Brain pericyte (primary cell): Measurements from ENCODE around the gene MLXIP.
"Not testable (repeated sequence)": the region's sequence is repeated elsewhere in the genome, so short reads cannot be mapped to it uniquely, and the experiment has no call there.

ENCODE experiments used
- DNase-seq: peaks from one replicate; pipeline ENCODE4 v3.0.0-alpha.2; 2012; ENCODE audit warnings: low read depth, low spot score

MLXIP gene

DNA sequence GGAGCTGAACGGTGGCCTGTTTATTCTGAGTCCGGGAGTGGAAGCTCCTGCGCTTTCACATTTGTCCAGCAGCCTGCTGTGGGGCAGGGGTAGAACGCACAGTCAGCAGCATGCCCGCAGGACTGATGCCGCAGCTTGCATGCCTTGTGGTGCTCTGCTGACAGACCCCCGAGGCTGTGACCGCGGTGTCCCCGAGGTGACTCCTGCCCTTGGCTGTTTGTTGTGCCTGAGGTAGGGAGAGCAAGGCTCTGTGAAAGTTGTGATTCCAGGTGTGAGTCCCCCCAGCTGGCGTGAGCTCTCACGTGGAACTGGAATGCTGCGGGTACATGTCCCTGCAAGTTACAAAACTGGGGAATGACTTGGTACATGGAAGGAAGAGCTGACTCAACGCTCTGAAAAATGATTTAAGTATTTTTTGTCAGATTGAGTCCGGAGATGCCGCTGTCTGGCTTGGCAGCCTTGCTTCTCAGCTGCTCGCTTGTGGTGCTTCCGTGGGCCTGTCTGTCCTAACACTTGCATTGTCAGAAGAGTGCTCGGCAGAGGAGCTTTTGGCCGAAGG is 18.1 kb downstream of the MLXIP start:
- no peak for DNase-seq

DNA sequence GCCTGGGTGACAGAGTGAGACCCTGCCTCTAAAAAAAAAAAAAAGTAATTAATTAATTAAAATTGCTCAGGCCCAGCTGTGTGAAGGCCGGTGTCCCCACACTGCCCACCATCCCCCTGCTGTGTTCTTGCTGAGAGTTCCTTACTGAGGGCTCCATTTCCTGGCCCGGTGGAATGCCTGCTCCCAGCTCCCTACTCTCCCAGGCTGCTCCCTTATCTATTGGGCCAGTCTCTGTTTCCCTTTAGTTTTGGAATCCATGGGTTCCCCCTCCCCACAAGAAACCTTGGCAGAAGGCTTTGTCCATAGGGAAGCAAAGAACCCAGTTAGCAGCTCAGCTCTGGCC is 19.0 kb downstream of the MLXIP start:
- no peak for DNase-seq

DNA sequence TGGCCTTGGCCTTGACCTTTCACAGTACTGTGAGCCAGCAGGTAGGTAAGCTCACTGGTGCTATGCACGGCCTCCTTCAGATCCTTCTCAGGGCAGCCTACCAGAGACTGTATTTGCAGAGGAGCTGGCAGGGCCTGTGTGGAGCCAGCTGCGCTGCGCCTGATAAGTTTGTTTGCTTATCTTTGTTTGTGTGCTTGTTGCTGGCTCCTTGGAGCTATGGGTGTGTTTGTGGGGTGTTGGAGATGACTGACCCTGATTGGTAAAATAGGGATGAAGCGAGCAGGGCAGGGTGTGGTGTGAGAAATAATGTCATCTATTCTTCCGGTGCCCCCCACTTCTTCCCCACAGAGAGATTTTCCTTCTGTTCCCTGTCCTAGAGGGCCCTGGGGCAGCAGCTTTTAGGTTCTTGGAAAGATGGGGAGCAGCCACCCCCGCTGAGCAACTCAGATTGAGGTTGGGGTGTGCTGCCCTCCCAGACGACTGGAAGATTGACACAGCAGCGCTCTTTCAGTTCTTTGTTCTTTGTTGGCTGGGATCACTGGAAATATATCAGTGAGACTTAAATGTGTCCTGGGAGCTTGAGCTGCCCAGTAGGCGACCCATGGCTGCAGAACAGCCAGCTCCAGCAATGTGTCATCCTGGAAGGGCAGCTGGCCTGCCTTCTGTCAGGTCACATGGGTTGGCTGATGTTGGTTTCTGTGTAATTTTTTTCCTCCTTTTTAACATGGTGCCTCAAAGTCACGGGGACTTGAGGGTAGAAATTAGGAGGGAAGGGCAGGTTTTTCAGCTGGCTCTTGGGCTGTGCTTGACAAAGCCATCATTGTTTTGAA is 19.6 kb downstream of the MLXIP start:
- no peak for DNase-seq

DNA sequence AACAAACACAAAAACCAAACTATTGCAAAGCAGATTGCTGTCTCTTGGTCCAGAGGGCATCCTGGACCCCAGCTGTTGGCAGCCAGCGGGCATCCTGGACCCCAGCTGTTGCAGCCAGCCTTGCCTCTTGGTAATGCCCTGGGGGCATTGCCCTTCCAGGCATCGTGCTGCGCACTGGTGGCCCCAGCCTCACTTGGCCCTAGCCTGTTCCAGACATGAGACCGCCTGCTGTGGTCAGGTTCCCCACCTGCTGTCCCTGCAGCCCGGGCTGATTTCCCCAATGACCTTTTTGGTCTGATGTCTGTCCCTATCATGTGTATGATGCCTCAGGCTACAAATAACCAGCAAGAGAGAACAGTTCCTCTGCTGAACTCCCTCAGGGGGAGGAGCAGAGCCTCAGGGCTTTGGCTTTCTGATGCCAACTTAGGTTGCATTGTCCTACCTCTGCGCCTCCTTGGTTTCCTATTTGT is 20.8 kb downstream of the MLXIP start:
- DNase-seq, result no peak

DNA sequence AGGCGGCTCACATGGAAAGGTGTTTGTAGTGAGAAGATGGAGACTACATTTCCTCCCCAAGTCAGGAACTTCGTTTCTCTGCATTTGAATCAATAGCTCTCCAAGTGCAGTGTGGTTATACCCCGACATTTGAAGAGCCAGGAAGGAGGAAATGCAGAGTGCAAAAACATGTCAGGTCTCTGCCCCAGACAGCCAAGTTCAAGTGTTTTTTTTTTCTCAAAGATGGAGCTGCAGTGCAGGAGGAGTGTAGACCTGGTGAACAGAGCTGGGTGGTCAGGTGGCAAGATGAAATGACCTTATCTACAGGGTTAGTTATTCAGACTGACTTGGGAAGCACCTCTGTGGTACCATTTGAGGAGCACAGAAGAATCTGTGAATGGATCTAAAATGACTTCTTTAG is 21.3 kb downstream of the MLXIP start:
- DNase-seq, result no peak

DNA sequence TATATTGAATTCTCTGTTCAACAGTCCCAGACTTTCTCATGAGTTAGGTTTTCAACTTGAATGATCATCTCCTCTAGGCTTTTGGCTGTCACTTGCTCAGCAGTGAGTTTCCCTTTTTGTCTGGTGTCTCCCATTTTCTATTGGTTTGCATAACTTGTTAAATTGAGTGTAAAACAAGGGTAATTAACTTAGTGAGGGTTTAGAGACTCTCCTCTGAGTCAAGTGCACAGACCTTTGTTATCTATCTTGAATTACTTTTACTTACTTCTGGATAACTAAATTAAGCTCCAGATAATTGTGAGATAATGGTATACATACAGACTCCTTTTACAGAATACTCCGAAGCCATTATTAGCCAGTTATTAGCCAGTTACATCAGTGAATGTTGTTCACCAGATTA is 22.0 kb downstream of the MLXIP start:
- DNase-seq, result no peak

DNA sequence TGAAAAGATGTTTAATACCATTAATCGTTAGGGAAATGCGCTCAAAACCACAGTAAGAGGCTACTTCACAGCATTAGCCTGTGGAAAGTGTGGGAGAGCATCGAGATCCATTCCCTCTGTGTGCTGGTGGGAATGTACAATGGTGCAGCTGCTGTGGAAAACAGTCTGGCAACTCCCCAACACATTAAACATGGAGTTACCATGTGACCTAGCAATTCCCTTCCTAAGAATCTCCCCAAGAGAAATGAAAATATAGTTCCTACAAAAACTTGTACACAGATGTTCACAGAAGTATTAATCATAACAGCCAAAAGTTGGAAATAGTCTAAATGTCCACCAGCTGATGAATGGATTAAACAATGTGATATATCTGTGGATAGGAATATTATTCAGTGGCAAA is 23.8 kb downstream of the MLXIP start:
- DNase-seq, result no peak

DNA sequence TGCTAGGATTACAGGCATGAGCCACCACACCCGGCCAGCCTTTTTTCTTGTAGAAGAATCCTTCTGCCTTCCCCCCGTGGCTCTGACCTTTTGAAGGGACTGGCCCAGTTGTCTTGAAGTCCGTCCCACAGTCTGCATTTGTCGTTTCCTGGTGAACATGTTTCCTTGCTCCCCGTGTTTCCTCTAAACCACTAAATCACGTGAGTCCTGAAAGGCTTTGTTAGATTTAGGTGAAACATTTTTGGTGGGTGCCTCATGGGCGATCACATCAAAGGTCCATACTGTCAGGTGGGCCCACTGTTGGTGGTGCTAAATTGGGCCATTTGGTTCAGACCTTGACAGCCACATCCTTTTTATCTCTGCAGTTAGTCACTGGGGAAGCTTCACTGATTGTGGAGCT is 26.3 kb downstream of the MLXIP start:
- no peak for DNase-seq

DNA sequence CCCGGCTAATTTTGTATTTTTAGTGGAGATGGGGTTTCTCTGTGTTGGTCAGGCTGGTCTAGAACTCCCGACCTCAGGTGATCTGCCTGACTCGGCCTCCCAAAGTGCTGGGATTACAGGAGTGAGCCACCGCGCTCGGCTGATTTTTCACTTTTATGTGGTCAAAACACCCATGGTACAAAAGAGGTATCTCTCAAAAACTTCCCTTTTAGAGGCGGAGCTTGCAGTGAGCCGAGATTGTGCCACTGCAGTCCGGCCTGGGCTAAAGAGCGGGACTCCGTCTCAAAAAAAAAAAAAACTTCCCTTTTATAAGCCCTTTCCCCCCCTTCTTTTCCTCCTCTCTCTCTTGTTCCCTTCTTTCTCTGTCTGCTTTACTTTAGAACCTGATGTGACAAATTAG is 26.9 kb downstream of the MLXIP start:
- not testable (repeated sequence) for DNase-seq

DNA sequence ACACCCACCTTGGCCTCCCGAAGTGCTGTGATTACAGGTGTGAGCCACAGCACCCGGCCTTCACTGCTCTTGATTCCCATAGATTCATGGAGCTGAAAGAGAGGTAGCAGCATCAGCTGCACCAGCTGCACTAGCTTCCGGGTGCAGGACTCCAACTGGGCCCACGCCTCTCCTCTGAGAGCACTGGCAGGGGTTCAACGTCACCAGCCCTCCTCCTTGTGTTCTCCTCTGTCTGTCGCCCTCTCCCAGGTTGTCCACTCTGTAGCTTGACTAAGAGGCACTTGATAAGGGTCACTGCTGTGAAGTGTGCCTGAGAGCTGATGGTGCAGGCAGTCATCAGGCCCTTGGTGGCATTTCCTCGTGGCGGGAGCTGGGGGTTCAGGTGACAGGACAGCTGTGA is 28.3 kb downstream of the MLXIP start:
- DNase-seq, result no peak

DNA sequence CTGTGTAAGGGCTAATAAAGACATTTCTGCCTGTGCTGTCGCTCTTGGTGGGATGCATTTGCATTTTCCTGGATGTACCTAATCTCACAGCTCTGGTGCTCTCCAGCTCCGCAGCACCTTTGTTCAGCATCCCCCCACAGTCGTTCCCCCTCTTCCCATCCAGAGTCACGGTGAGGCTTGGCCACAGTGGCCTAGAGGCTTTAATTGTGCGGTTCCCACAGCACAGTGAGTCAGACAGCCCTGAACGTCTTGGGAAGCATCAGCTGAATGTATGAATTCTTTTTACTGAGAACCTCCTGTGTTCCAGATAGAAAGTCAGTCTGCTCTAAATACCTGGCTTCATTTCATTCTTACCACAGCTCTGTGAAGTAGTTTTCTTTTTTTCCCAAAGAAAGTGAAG is 28.7 kb downstream of the MLXIP start:
- no peak for DNase-seq

DNA sequence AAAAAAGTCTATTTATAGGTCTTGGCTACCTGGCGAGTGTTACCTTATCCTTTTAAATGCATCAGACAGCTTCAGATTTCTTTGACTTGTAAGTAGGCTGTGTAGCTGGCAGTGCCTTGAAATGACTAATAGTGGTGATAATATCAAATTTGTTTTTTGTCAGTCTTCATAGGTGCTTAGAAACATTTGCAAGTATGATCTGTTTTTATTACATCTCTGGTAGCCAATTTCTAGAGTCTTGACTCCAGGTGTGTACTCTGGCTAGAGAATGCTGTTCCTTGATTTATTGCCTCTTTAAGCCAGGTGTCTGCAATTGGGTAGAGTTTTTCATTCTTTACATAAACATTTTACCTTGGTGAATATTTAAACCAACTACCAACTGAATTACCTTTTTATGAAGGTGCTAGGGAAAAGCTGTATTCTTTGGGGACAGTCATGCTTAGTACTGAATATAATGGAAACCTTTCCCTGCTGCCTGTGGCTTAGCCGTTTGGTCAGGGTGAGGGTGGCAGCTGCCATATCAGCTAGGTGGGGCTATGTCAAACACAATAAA is 32.6 kb downstream of the MLXIP start:
- no peak for DNase-seq

DNA sequence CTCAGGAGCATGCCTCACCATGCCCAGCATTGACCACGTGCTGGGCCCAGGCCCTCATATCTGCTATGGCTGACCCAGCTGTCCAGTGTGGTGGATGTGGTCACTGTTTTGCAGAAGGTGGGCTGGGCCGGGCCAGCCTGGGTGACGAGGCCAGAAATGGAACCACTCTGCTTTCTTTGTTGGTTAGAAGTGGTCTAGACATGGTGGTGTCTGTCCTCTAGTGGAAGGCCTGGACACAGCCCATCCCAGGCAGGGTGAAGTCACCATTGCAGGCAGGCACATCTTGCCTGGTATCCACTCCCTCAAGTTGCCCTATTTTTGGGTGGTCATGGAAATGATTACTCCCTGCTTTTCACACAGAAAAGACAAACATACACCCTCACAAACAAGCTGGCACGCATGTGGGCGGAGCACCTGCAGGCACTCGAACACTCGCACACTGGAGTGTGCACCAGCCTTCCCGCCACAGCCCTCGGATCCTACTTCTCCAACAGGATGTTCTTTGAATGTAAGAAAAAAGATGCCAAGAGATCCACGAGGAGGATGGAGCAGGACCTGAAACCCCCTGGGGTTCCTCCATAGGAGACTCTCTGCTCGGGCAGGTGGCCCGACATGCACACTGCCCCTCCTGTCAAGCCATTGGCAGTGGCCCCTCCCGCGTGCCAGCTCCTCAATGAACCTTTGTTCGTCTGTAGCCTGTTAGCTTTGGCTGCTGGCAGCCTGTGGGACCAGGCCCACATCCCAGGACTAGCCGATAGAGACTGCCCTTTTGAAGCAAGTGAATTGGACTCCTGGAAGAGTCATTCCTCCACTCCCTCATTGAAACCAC is 38.4 kb downstream of the MLXIP start:
- no peak for DNase-seq

DNA sequence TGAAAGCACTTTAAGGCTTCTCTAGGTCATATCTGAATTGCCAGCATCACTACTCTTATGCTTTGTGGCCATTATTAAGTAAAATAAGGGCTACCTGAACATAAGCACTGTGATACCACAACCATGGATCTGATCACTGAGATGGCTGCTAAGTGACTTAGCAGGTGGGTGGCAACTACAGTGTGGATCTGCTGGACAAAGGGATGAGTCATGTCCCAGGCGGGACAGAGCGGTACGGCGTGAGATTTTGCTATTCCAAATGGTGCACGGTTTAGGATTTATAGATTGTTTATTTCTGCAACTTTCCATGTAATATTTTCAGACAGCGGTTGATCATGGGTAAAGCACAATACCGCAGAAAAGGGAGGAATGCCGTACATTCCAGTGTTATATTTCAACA is 39.4 kb downstream of the MLXIP start:
- no peak for DNase-seq

DNA sequence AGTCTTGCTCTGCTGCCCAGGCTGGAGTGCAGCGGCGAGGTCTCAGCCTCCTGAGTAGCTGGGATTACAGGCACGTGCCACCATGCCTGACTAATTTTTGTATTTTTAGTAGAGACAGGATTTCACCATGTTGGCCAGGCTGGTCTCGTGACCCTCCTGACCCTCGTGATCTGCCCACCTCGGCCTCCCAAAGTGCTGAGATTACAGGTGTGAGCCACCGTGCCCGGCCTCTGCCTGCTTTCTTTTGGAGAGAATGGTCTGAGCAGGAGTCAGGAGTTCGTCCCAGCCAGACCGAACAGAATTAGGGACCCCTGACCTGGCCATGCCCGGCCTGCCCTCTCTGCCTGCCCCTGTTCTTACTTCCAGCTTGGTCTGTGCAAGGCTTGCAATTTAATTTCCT is 42.8 kb downstream of the MLXIP start:
- not testable (repeated sequence) for DNase-seq

DNA sequence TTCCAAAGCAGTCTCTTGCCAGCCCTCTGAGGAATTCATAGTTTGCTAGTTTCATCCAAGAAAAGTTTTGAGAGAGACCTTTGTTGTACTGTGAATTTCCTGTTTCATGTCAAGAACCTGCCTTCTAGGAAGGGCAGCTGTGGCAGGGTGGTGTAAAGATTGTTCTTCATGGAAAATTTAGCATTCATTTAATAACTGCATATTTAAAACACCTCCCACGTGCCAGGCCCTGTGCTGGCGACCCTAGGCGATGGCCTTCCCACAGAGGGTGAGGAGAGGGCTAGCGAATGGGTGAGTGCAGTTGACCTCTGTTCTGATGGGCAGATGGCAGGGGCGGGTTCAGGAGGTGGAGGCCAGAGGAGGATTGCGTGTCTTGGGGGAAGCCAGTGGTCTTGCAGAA is 43.2 kb downstream of the MLXIP start:
- no peak for DNase-seq

DNA sequence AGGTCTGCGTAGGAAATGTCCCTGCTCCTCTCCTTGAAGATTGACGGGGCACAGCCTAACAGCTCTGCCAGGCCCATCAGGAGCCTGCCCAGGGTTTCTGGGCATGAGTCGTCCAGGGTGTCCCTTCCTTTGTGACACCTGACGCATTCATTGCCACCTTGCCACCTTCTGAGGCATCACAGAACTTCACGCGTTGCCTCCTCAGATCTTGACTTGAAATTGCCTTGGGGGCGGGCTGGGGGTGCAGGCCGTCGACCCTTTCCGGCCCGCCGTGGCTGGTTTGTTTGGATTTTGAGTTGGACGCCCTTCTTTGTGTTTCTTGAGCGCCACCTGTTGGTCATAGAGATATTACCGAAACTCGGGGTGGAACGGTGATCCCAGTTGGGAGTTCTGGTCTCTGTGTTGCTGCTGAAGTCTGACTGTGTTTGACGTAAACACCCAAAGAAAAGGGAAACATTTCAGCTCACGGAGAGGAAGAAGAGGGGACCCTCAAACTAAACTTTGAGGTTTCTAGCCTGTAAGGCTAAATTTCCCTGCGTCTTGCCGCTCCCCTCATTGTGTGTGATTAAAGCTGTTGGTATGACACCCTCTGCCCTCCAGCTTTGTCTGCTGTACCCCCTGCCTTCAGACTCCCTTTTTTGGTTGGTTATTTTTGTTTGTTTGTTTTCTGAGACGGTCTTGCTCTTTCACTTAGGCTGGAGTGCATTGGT is 44.6 kb downstream of the MLXIP start:
- peak; percentile 52 for DNase-seq

DNA sequence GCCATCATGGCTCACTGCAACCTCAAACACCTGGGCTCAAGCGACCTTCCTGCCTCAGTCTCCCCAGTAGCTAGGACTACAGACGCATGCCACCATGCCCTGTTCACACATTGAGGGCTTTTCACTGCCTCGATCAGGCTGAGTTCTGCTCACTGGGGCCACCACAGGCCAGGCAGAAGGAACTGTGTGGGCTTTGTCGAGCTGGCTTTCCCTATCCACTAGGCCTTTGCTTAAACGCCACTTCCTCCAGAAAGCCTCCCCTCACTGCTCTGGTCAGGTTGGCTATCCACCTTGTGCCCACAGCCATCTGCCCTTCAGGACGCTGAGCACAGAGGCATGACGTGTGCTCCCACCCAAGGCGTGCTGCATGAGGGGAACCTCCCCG is 45.2 kb downstream of the MLXIP start:
- DNase-seq, result no peak

DNA sequence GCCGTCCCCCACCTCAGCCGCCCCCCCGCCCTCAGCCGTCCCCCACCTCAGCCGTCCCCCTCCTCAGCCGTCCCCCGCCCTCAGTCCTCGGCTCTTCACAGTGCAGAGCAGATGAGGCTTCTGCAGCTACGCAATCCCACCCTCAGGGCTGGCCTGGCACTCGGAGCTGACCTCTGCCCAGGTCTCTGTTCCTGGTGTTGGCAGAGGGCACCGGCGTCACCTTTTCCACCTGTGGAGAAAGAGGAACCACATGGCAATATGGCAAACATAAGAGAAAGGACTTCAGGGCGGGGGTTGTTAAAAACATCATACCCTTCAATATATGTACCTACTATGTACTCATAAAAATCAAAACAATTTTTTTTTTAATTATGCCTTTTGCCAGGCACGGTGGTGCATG is 45.8 kb downstream of the MLXIP start:
- no peak for DNase-seq

DNA sequence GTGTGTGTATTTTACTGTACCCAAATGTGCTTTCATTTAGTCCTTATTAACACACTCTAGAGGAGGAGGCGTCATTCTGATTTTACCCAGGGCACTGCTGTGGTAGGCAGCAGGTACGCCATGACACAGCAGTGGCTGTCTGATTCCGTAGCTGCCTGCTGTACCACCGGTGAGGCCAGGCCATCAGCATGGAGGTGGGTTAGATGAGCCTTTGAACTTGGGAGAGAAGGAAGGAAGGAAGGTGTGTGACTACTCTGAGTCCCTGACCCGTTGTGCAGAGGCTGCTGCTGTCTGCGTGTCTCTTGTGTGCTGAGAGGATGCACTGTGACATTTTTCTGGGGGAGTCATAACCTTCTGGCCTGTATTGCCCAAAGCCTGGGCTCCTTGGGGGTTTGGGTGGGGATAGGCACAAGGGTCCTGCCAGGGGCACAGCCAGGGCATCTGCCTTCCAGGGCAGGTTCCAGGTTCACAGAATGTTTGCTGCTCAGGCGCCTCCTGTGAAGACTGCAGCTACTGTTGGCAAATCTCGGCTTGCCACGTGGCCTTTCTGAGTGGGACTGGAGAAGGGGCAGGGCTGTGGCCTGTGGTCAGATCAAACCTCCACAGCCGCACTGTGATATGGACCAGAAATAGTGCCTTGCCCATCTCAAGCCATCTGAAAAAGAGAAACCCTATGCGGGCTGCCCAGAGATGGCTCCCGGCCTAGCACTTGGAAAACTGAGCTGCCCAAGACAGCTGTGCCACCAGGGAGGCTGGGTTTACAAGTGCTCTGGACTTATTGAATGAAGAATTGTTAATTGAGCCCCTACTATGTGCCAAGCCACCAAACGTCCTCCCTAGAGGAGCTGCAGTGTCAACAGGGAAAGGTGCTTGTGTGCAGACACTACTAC is 47.1 kb downstream of the MLXIP start:
- no peak for DNase-seq

DNA sequence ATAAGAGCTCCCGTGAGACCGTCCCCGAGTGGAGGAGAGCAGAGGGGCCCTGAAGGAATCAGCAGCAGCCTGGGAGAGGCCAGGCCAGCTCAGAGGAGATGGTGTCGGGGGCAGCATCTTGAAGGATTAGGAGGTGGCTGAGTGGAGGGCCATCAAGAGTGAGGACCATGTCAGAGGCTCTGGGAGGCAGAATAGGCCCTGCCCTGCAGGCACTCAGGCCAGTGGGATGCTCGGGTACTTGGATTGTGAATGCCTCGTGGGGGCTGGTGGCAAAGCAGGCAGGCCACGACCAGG is 47.7 kb downstream of the MLXIP start:
- DNase-seq, result no peak
